ENCODE data around the gene PACRG. TPM values are rescaled to one million over a fixed set of nuclear protein-coding genes. Genes with fewer than 3 reads are reported as not detected.

Gene PACRG
- total RNA-seq, 4 donors from 2014 or later: 0.29 to 1.6 (median 0.61) TPM

DNA sequence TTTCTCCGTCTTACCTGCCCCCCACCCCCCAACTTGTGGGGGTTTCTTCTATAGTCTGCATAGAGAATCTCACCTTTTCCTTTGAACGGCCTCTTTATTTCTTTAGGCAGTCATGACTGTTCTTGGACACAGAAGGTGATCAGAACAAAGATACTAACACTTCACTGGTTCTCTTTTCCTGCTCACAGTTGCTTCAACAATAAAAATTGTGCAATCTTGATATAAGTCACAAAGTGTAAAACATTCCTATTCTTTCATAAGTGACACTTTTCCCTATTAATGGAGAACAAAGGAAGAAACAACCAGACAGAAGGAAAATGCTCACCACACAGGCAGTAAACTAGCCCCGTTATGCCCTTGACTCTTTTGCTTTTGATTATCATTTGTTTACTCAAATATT, 448.3 kb downstream of the PACRG start:
- intact Hi-C loops (cut with DNase I; ENCODE audit: low total_unique reads): no loop called here
- no peaks in the 10 kb centered on the region for H3K36me3 ChIP-seq
- no peak for ATAC-seq
- H3K4me1 ChIP-seq: peaks cover 10 to 12% of the 10 kb centered on the region in 2 donors
- no peaks in the 10 kb centered on the region for H3K27me3 ChIP-seq
- DNase-seq: no peak
- in situ Hi-C loops (cut with MboI; ENCODE audit: low sequenced_read_pairs in 4 of 4): loop anchor here in 3 of 4 donors (10.0 to 25.0 kb wide), 2 partner anchors 386 to 939 kb away; no protein-coding TSS in a partner anchor
- no peak for TF ChIP-seq POLR2A (IDR thresholded peaks at IDR 0.05)
- TF ChIP-seq, protein P1, sequence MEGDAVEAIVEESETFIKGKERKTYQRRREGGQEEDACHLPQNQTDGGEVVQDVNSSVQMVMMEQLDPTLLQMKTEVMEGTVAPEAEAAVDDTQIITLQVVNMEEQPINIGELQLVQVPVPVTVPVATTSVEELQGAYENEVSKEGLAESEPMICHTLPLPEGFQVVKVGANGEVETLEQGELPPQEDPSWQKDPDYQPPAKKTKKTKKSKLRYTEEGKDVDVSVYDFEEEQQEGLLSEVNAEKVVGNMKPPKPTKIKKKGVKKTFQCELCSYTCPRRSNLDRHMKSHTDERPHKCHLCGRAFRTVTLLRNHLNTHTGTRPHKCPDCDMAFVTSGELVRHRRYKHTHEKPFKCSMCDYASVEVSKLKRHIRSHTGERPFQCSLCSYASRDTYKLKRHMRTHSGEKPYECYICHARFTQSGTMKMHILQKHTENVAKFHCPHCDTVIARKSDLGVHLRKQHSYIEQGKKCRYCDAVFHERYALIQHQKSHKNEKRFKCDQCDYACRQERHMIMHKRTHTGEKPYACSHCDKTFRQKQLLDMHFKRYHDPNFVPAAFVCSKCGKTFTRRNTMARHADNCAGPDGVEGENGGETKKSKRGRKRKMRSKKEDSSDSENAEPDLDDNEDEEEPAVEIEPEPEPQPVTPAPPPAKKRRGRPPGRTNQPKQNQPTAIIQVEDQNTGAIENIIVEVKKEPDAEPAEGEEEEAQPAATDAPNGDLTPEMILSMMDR (IDR thresholded peaks at IDR 0.05 in 4 of 5, conservative IDR thresholded peaks at IDR 0.05 in 1 of 5): no peak
- H3K9me3 ChIP-seq: no peaks in the 10 kb centered on the region
- H3K27ac ChIP-seq: no peak overlapping the region
- no peak overlapping the region for H3K4me3 ChIP-seq

DNA sequence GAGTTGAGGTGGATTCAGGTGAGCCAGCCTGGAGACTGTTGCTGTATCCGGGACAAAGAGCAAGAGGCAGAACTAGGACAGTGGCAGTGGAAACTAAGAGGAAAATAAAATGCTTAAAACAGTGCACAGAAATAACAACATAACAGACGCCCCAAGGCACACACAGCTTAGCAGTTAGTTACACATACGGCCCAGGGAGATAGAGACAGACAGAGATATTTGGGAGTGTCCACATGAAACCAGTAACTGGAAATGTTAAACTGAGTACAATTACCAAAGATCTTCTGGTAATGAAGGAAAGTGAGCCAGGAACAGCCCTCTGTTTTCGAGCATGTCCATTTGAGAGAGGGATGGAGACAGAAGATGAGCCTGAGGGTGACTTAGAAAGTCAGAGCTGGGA, 449.2 kb downstream of the PACRG start:
- no peak overlapping the region for H3K27ac ChIP-seq
- TF ChIP-seq, protein P1 (IDR thresholded peaks at IDR 0.05 in 4 of 5, conservative IDR thresholded peaks at IDR 0.05 in 1 of 5): no peak
- no peak for TF ChIP-seq POLR2A (IDR thresholded peaks at IDR 0.05)
- no peak overlapping the region for H3K4me3 ChIP-seq
- DNase-seq: no peak
- H3K36me3 ChIP-seq: no peaks in the 10 kb centered on the region
- in situ Hi-C loops (cut with MboI; ENCODE audit: low sequenced_read_pairs in 4 of 4) (loop anchor here in 3 of 4 donors (10.0 to 25.0 kb wide), 2 partner anchors 385 to 938 kb away; no protein-coding TSS in a partner anchor), intact Hi-C loops (cut with DNase I; ENCODE audit: low total_unique reads) (no loop called here)
- no peak for ATAC-seq
- no peaks in the 10 kb centered on the region for H3K27me3 ChIP-seq
- no peaks in the 10 kb centered on the region for H3K9me3 ChIP-seq
- H3K4me1 ChIP-seq: peaks cover 10 to 12% of the 10 kb centered on the region in 2 donors

DNA sequence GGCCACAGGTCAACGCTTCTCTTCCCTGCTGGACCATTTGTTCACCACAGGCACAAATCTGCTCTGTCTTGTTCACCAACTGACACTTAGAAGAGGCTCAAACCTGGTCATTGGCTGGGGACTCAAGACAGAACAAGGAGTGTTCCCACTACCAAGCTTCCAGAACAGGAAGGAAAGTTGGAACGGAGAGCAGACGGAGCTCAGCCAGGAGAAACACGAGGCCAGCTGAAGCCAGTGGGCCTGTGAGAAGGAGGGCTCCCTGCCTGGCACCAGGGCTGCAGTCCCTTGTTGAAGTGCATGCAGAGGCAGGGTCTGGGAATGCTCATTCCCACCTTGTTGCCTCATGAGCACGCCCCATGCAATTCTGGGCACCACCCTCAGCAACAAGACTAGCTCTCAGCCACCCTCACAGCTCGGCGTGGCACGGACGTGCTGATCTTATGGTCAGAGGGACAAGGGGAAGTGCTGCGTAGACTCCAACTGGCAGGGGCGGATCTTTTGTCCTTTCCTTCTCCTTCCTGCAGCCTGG, 450.2 kb downstream of the PACRG start:
- DNase-seq (no peak), ATAC-seq (no peak)
- Histone ChIP-seq H3K4me3 (no peak overlapping the region), H3K36me3 (no peaks in the 10 kb centered on the region), H3K27ac (no peak overlapping the region), H3K9me3 (no peaks in the 10 kb centered on the region), H3K4me1 (peaks cover 10 to 15% of the 10 kb centered on the region in 2 donors), H3K27me3 (no peaks in the 10 kb centered on the region)
- TF ChIP-seq POLR2A (IDR thresholded peaks at IDR 0.05): no peak
- TF ChIP-seq, protein P1 (IDR thresholded peaks at IDR 0.05 in 4 of 5, conservative IDR thresholded peaks at IDR 0.05 in 1 of 5): no peak
- in situ Hi-C loops (cut with MboI; ENCODE audit: low sequenced_read_pairs in 4 of 4) (loop anchor here in 3 of 4 donors (10.0 to 25.0 kb wide), 2 partner anchors 384 to 937 kb away; no protein-coding TSS in a partner anchor), intact Hi-C loops (cut with DNase I; ENCODE audit: low total_unique reads) (loop anchor here (2.0 kb wide), 1 partner anchor 1749 kb away; no protein-coding TSS in a partner anchor)

DNA sequence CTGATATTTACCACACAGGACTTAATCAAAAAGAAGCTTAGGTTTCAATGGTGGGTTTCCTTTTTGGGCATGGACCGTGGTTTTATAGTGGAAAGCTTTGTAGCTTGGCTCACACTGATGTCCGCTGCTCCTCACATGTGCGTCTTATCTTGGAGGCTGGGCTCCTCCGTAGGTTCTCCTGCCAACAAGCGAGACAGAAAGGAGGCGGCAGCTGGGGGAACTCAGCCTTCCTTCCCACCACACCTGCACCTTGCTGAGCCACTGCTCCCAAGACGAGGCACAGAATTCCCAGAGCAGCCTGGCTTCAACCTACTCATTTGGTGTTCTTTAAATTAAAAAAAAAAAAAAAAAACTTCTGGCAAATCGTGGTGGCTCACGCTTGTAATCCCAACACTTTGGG, 451.3 kb downstream of the PACRG start:
- Histone ChIP-seq H3K4me3 (no peak overlapping the region), H3K27me3 (no peaks in the 10 kb centered on the region), H3K4me1 (peaks cover 16 to 25% of the 10 kb centered on the region in 2 donors), H3K27ac (no peak overlapping the region), H3K9me3 (no peaks in the 10 kb centered on the region), H3K36me3 (no peaks in the 10 kb centered on the region)
- intact Hi-C loops (cut with DNase I; ENCODE audit: low total_unique reads) (loop anchor here (2.0 kb wide), 1 partner anchor 1748 kb away; no protein-coding TSS in a partner anchor), in situ Hi-C loops (cut with MboI; ENCODE audit: low sequenced_read_pairs in 4 of 4) (loop anchor here in 3 of 4 donors (10.0 to 25.0 kb wide), 2 partner anchors 383 to 936 kb away; no protein-coding TSS in a partner anchor)
- no peak for ATAC-seq
- TF ChIP-seq, protein P1 (IDR thresholded peaks at IDR 0.05 in 4 of 5, conservative IDR thresholded peaks at IDR 0.05 in 1 of 5): no peak
- TF ChIP-seq POLR2A (IDR thresholded peaks at IDR 0.05): no peak
- no peak for DNase-seq

All from gastrocnemius medialis (tissue), 4 donors.